HepG2 (cell line): Measurements from ENCODE around the gene RCAN2.

ENCODE experiments used
- CC2D1A ChIP-seq: sonication (generic); formaldehyde crosslinking; IDR thresholded peaks from 2 replicates; pipeline ENCODE4 v1.8.1; 2023; ENCODE audit warnings: mild to moderate bottlenecking, missing genetic modification reagents
- EHMT2 ChIP-seq: fragments of 200-600 bp; sonication (generic); IDR thresholded peaks from 2 replicates; pipeline ENCODE4 v1.7.0; 2017; ENCODE audit warnings: antibody characterized with exemption, low read depth, low read length, borderline replicate concordance
- GATA4 ChIP-seq: sonication (generic); IDR thresholded peaks from 2 replicates; pipeline ENCODE4 v1.6.1; 2016; ENCODE audit warnings: antibody characterized with exemption, low read depth, borderline replicate concordance
- KDM4B ChIP-seq: sonication (generic); formaldehyde crosslinking; IDR thresholded peaks from 2 replicates; pipeline ENCODE4 v1.4.0; 2020; ENCODE audit warnings: missing genetic modification reagents
- RFXAP ChIP-seq: sonication (generic); formaldehyde crosslinking; IDR thresholded peaks from 2 replicates; pipeline ENCODE4 v1.4.0; 2020; ENCODE audit warnings: missing genetic modification reagents, borderline replicate concordance
- TGIF2 ChIP-seq: IDR thresholded peaks from 2 replicates; pipeline ENCODE4 v1.6.1; 2016; ENCODE audit warnings: control low read depth, missing compliant biosample characterization
- ZBTB21 ChIP-seq: sonication (generic); formaldehyde crosslinking; IDR thresholded peaks from 2 replicates; pipeline ENCODE4 v1.4.0; 2020; ENCODE audit warnings: missing genetic modification reagents

GRCh38 chr6:46353528-46353927 lies 137.7 kb downstream of the RCAN2 start:
- TF ChIP-seq GATA4 (no peak), KDM4B (CRISPR knock-in tag) (no peak), ZBTB21 (CRISPR knock-in tag) (no peak), EHMT2 (no peak), CC2D1A (no peak), RFXAP (no peak), TGIF2 (no peak)
